Liver (tissue), 9 donors: ENCODE measurements around the gene RASA3. TPM values are rescaled to one million over a fixed set of nuclear protein-coding genes. Genes with fewer than 3 reads are reported as not detected.

ENCODE experiments used
- DNase-seq: peaks from one replicate; pipeline ENCODE4 v3.0.0-alpha.2; 2017; ENCODE audit warnings: low spot score
- H3K27ac ChIP-seq, 2 donors: one replicate each; pipeline ENCODE4 v1.7.0; 2013; ENCODE audit warnings: inconsistent platforms in 2 of 2, low read length in 2 of 2, control low read depth in 1 of 2, low read depth in 1 of 2, mild to moderate bottlenecking in 1 of 2
- H3K27me3 ChIP-seq, 4 donors: one replicate each; pipeline versions ENCODE4 v1.6.1 to v1.7.0; 2013; ENCODE audit warnings: low read length in 3 of 4, inconsistent platforms in 1 of 4, mild to moderate bottlenecking in 1 of 4, moderate library complexity in 1 of 4; ENCODE audit not compliant: control insufficient read depth in 4 of 4, insufficient read depth in 4 of 4
- H3K36me3 ChIP-seq, 4 donors: one replicate each; pipeline versions ENCODE4 v1.6.1 to v1.7.0; 2013; ENCODE audit warnings: low read length in 3 of 4, mild to moderate bottlenecking in 3 of 4, low read depth in 1 of 4, moderate library complexity in 1 of 4; ENCODE audit not compliant: control insufficient read depth in 4 of 4, insufficient read depth in 3 of 4
- H3K4me1 ChIP-seq, 4 donors: one replicate each; pipeline versions ENCODE4 v1.6.1 to v1.7.0; 2013; ENCODE audit warnings: low read length in 3 of 4, mild to moderate bottlenecking in 3 of 4, moderate library complexity in 1 of 4; ENCODE audit not compliant: control insufficient read depth in 4 of 4, insufficient read depth in 4 of 4
- H3K4me3 ChIP-seq, 3 donors: one replicate each; pipeline versions ENCODE4 v1.6.1 to v1.7.0; 2013; ENCODE audit warnings: low read length in 3 of 3, control low read depth in 1 of 3, low read depth in 1 of 3, mild to moderate bottlenecking in 1 of 3
- H3K9ac ChIP-seq, 2 donors: one replicate each; pipeline ENCODE4 v1.7.0; 2013; ENCODE audit warnings: low read length in 2 of 2, mild to moderate bottlenecking in 2 of 2, moderate library complexity in 2 of 2, control low read depth in 1 of 2, low read depth in 1 of 2
- H3K9me3 ChIP-seq, 4 donors: one replicate each; pipeline versions ENCODE4 v1.6.1 to v1.7.0; 2013; ENCODE audit warnings: low read length in 3 of 4; ENCODE audit not compliant: control insufficient read depth in 4 of 4
- ATF3 ChIP-seq: IDR thresholded peaks from 2 replicates; pipeline ENCODE4 v1.6.1; 2016; ENCODE audit warnings: antibody characterized with exemption
- CTCF ChIP-seq: fragments of 150-350 bp; IDR thresholded peaks from 2 replicates; pipeline ENCODE4 v1.5.1; 2017; ENCODE audit warnings: improper control_type of control experiment, low read depth, low read length; ENCODE audit not compliant: missing input control
- EGR1 ChIP-seq, 2 donors: IDR thresholded peaks; 2 replicates each; pipeline ENCODE4 v1.6.1; 2016 to 2018; ENCODE audit warnings: antibody characterized with exemption in 2 of 2, low read depth in 2 of 2
- FOXA1 ChIP-seq: IDR thresholded peaks from 2 replicates; pipeline ENCODE4 v1.6.1; 2016; ENCODE audit warnings: antibody characterized with exemption
- GABPA ChIP-seq, 2 donors: IDR thresholded peaks in 1 of 2; conservative IDR thresholded peaks in 1 of 2; 2 replicates each; pipeline ENCODE4 v1.6.1; 2016; ENCODE audit warnings: antibody characterized with exemption in 2 of 2, mild to moderate bottlenecking in 1 of 2, moderate library complexity in 1 of 2
- HNF4A ChIP-seq, 2 donors: conservative IDR thresholded peaks; 2 replicates each; pipeline ENCODE4 v1.6.1; 2016; ENCODE audit warnings: antibody characterized with exemption in 2 of 2, mild to moderate bottlenecking in 2 of 2
- JUND ChIP-seq, 2 donors: IDR thresholded peaks; 2 replicates each; pipeline ENCODE4 v1.6.1; 2016; ENCODE audit warnings: antibody characterized with exemption in 2 of 2
- MAX ChIP-seq: IDR thresholded peaks from 2 replicates; pipeline ENCODE4 v1.6.1; 2016; ENCODE audit warnings: antibody characterized with exemption
- NR2F2 ChIP-seq: IDR thresholded peaks from 2 replicates; pipeline ENCODE4 v1.6.1; 2016; ENCODE audit warnings: antibody characterized with exemption
- RAD21 ChIP-seq, 2 donors: IDR thresholded peaks; 2 replicates each; pipeline ENCODE4 v1.6.1; 2016; ENCODE audit warnings: antibody characterized with exemption in 2 of 2, mild to moderate bottlenecking in 2 of 2
- REST ChIP-seq: IDR thresholded peaks from 2 replicates; pipeline ENCODE4 v1.6.1; 2016; ENCODE audit warnings: antibody characterized with exemption, mild to moderate bottlenecking
- RXRA ChIP-seq, 2 donors: IDR thresholded peaks; 2 replicates each; pipeline ENCODE4 v1.6.1; 2017 to 2018; ENCODE audit warnings: antibody characterized with exemption in 2 of 2, mild to moderate bottlenecking in 1 of 2
- SP1 ChIP-seq: IDR thresholded peaks from 2 replicates; pipeline ENCODE4 v1.6.1; 2018; ENCODE audit warnings: antibody characterized with exemption, mild to moderate bottlenecking
- TAF1 ChIP-seq: conservative IDR thresholded peaks from 2 replicates; pipeline ENCODE4 v1.6.1; 2016; ENCODE audit warnings: antibody characterized with exemption, mild to moderate bottlenecking
- ZBTB33 ChIP-seq: IDR thresholded peaks from 2 replicates; pipeline ENCODE4 v1.6.1; 2016; ENCODE audit warnings: antibody characterized with exemption
- WGBS: extraction: QIAGEN DNeasy Blood & Tissue Kit; methylation state at CpG from one replicate; pipeline ENCODE4 v1.1.7; 2013; 5-methylcytosine and 5-hydroxymethylcytosine counted together
- polyA plus RNA-seq, 2 donors: library from polyadenylated mRNA; stranded (reverse) in 1 of 2; unstranded in 1 of 2; fragments of 200-250 nt in 1 of 2; fragments of >200 nt in 1 of 2; fragmentation: Nextera tagmentation in 1 of 2; extraction: Ambion mirVana in 1 of 2; gene quantifications; one replicate each; pipeline versions ENCODE4 v1.2.1 to v1.2.3, GENCODE V29; 2013 to 2015
- total RNA-seq, 2 donors: library from RNA; depleted of rRNA; stranded (reverse); fragments of >200 nt; gene quantifications; one replicate each; pipeline ENCODE4 v1.2.3, GENCODE V29; 2014
- donor health status: healthy.
- donor health status: healthy.
- donor health status: healthy.
- donor health status: healthy.
- donor health status: healthy.

RASA3 gene
- total and polyA plus RNA-seq, 4 donors = 0.64 to 5.9 (median 3.8) TPM

- TF ChIP-seq REST (no peak), ZBTB33 (no peak), NR2F2 (no peak), FOXA1 (no peak), JUND (IDR thresholded peaks at IDR 0.05) (no peak), HNF4A (conservative IDR thresholded peaks at IDR 0.05) (no peak)
Observed at GRCh38 chr13:114107686-114108081, 24.7 kb downstream of the RASA3 start (continued).

- Histone ChIP-seq H3K9ac (no peak overlapping the region), H3K27ac (no peak overlapping the region), H3K9me3 (no peaks in the 10 kb centered on the region), H3K27me3 (no peaks in the 10 kb centered on the region), H3K36me3 (no peaks in the 10 kb centered on the region), H3K4me1 (no peaks in the 10 kb centered on the region), H3K4me3 (no peak overlapping the region)
- WGBS = 81% methylated on average over 27 of the region's 27 CpGs
- DNase-seq = no peak
- no peak for TF ChIP-seq MAX
- TF ChIP-seq CTCF = no peak
- TF ChIP-seq GABPA (IDR thresholded peaks at IDR 0.05 in 1 of 2, conservative IDR thresholded peaks at IDR 0.05 in 1 of 2) = no peak
- no peak for TF ChIP-seq ATF3
- TF ChIP-seq TAF1 = no peak
- TF ChIP-seq NR2F2 = no peak
- no peak for TF ChIP-seq RXRA (IDR thresholded peaks at IDR 0.05)
- TF ChIP-seq JUND (IDR thresholded peaks at IDR 0.05) = no peak
- no peak for TF ChIP-seq SP1
- TF ChIP-seq EGR1 (IDR thresholded peaks at IDR 0.05; ENCODE audit: low read depth in 2 of 2) = no peak
- TF ChIP-seq RAD21 (IDR thresholded peaks at IDR 0.05) = no peak
Observed at GRCh38 chr13:114106991-114107685, 25.3 kb downstream of the RASA3 start.
